IMR-90 (cell line): Measurements from ENCODE around the gene CFAP20. TPM values are rescaled to one million over a fixed set of nuclear protein-coding genes. Genes with fewer than 3 reads are reported as not detected.

Experiments
- ATAC-seq: fragments of 200-7000 bp; cut with Tn5 transposase; 2 replicates; pipeline ENCODE4 v1.9.1; 2020; ENCODE audit warnings: low read depth, mild to moderate bottlenecking, moderate library complexity
- BruUV-seq: library from RNA; stranded (reverse); fragments of 400-500 nt; replicated peaks from 2 replicates; lab custom pipeline; 2021; lab: Mats Ljungman, UMichigan
- CTCF ChIA-PET: fragments of 300-600 bp; formaldehyde crosslinking; extraction: SDS; loops from one replicate; lab custom pipeline; 2021; ENCODE audit warnings: antibody characterized with exemption; lab: Yijun Ruan, JAX
- POLR2A ChIA-PET: fragments of 300-600 bp; sonication (Branson Sonifier 250); formaldehyde crosslinking; loops from one replicate; lab custom pipeline; 2022; ENCODE audit warnings: antibody characterized with exemption; ENCODE audit not compliant: unreplicated experiment; lab: Charles Lee
- DNase-seq: peaks from one replicate; pipeline ENCODE4 v3.0.0; 2013
- H2AFZ ChIP-seq: replicated peaks from 2 replicates; pipeline ENCODE3; 2013; ENCODE audit warnings: low read length, mild to moderate bottlenecking; ENCODE audit not compliant: poor library complexity
- H2AK5ac ChIP-seq: 2 replicates; pipeline ENCODE4 v1.6.1; 2013; ENCODE audit warnings: low read depth, low read length, inconsistent platforms
- H2AK9ac ChIP-seq: replicated peaks from 2 replicates; pipeline ENCODE3; 2013; ENCODE audit warnings: mild to moderate bottlenecking, low read depth, low read length, moderate library complexity; ENCODE audit not compliant: poor library complexity
- H2BK120ac ChIP-seq: 2 replicates; pipeline ENCODE4 v1.6.1; 2013; ENCODE audit warnings: low read depth, low read length, inconsistent platforms
- H2BK15ac ChIP-seq: 3 replicates; pipeline ENCODE4 v1.6.1; 2013; ENCODE audit warnings: low read depth, low read length, inconsistent platforms
- H2BK20ac ChIP-seq: 2 replicates; pipeline ENCODE4 v1.6.1; 2013; ENCODE audit warnings: low read depth, mild to moderate bottlenecking, inconsistent platforms, low read length, moderate library complexity
- H2BK5ac ChIP-seq: 2 replicates; pipeline ENCODE4 v1.6.1; 2013; ENCODE audit warnings: mild to moderate bottlenecking, low read depth, low read length, inconsistent platforms; ENCODE audit not compliant: poor library complexity, severe bottlenecking
- H3K14ac ChIP-seq: replicated peaks from 2 replicates; pipeline ENCODE4 v1.6.1; 2013; ENCODE audit warnings: low read depth, low read length, inconsistent platforms
- H3K18ac ChIP-seq: 2 replicates; pipeline ENCODE4 v1.6.1; 2013; ENCODE audit warnings: low read depth, low read length, control low read depth
- H3K23ac ChIP-seq: 2 replicates; pipeline ENCODE4 v1.6.1; 2013; ENCODE audit warnings: low read depth, low read length, inconsistent platforms
- H3K27ac ChIP-seq: 2 replicates; pipeline ENCODE4 v1.5.1; 2013; ENCODE audit warnings: mild to moderate bottlenecking, control low read depth, low read length; ENCODE audit not compliant: insufficient read depth
- H3K27me3 ChIP-seq: 2 replicates; pipeline ENCODE4 v1.6.1; 2013; ENCODE audit warnings: low read length; ENCODE audit not compliant: control insufficient read depth, insufficient read depth
- H3K36me3 ChIP-seq: 2 replicates; pipeline ENCODE4 v1.6.1; 2013; ENCODE audit warnings: low read length, mixed read lengths; ENCODE audit not compliant: control insufficient read depth, insufficient read depth
- H3K4ac ChIP-seq: 2 replicates; pipeline ENCODE4 v1.6.1; 2013; ENCODE audit warnings: low read depth, low read length, inconsistent platforms
- H3K4me1 ChIP-seq: 2 replicates; pipeline ENCODE4 v1.6.1; 2013; ENCODE audit warnings: low read length, mixed read lengths; ENCODE audit not compliant: control insufficient read depth, insufficient read depth
- H3K4me2 ChIP-seq: 2 replicates; pipeline ENCODE4 v1.6.1; 2013; ENCODE audit warnings: low read depth, mild to moderate bottlenecking, control low read depth, low read length, moderate library complexity
- H3K4me3 ChIP-seq: 2 replicates; pipeline ENCODE4 v1.5.1; 2013; ENCODE audit warnings: low read depth, mild to moderate bottlenecking, control low read depth, low read length, moderate library complexity; ENCODE audit not compliant: insufficient read depth
- H3K56ac ChIP-seq: 2 replicates; pipeline ENCODE4 v1.6.1; 2013; ENCODE audit warnings: low read length, inconsistent platforms; ENCODE audit not compliant: insufficient read depth; ENCODE audit errors: extremely low read depth
- H3K79me1 ChIP-seq, 2 experiments: 2 replicates each; pipeline ENCODE4 v1.6.1; 2013; ENCODE audit warnings: low read length in 2 of 2, inconsistent platforms in 1 of 2, low read depth in 1 of 2
- H3K9ac ChIP-seq: 2 replicates; pipeline ENCODE4 v1.6.1; 2013; ENCODE audit warnings: low read depth, low read length, control low read depth
- H3K9me1 ChIP-seq: 2 replicates; pipeline ENCODE4 v1.6.1; 2013; ENCODE audit warnings: low read length, inconsistent platforms; ENCODE audit not compliant: insufficient read depth
- H3K9me3 ChIP-seq: 2 replicates; pipeline ENCODE4 v1.6.1; 2013; ENCODE audit warnings: low read length; ENCODE audit not compliant: control insufficient read depth, insufficient read depth
- H4K20me1 ChIP-seq: 2 replicates; pipeline ENCODE4 v1.6.1; 2013; ENCODE audit warnings: low read length, inconsistent platforms; ENCODE audit not compliant: insufficient read depth
- H4K5ac ChIP-seq: 2 replicates; pipeline ENCODE4 v1.6.1; 2013; ENCODE audit warnings: mild to moderate bottlenecking, low read depth, low read length, control low read depth
- H4K8ac ChIP-seq, 2 experiments: 2 replicates each; pipeline ENCODE4 v1.6.1; 2013; ENCODE audit warnings: low read depth in 2 of 2, low read length in 2 of 2, control low read depth in 1 of 2, inconsistent platforms in 1 of 2
- H4K91ac ChIP-seq: 2 replicates; pipeline ENCODE4 v1.6.1; 2013; ENCODE audit warnings: low read depth, low read length, inconsistent platforms; ENCODE audit not compliant: insufficient read depth
- MXI1 ChIP-seq: IDR thresholded peaks from 2 replicates; pipeline ENCODE4 v1.6.1; 2012; ENCODE audit warnings: low read depth, mild to moderate bottlenecking, low read length, moderate library complexity, borderline replicate concordance
- SMC3 ChIP-seq: fragments of 150-350 bp; IDR thresholded peaks from 2 replicates; pipeline ENCODE4 v1.6.1; 2016; ENCODE audit warnings: low read depth, mild to moderate bottlenecking, antibody characterized with exemption, low read length, moderate library complexity
- WGBS, 2 experiments: methylation state at CpG; one replicate each; pipeline versions ENCODE4 v1.1.5 to v1.1.7; 2013; ENCODE audit warnings: missing lambda C conversion rate in 2 of 2; ENCODE audit not compliant: insufficient read length in 1 of 2; ENCODE audit errors: extremely low coverage in 2 of 2; 5-methylcytosine and 5-hydroxymethylcytosine counted together
- dilution Hi-C: fragments of 300-500 bp; cut with HindIII; formaldehyde crosslinking; loops from one replicate; pipeline ENCODE4 v1.14.3; 2018; ENCODE audit warnings: low sequenced_read_pairs; ENCODE audit not compliant: unreplicated experiment
- in situ Hi-C: fragments of 300-500 bp; cut with MboI; formaldehyde crosslinking; loops from 3 replicates; pipeline ENCODE4 v1.14.3; 2019; ENCODE audit warnings: low sequenced_read_pairs, inconsistent platforms, mixed read lengths
- intact Hi-C: fragments of 100-400 bp; cut with micrococcal nuclease; formaldehyde crosslinking; loops from 2 replicates; pipeline ENCODE4 v1.10.0; 2022
- polyA plus RNA-seq, 3 experiments: library from polyadenylated mRNA; depleted of rRNA; stranded (reverse); fragments of >200 nt; gene quantifications; 2 replicates each; pipeline ENCODE4 v1.2.3, GENCODE V29; 2012; ENCODE audit warnings: low replicate concordance in 1 of 3
- total RNA-seq: library from RNA; depleted of rRNA; stranded (reverse); fragments of >200 nt; gene quantifications from 2 replicates; pipeline ENCODE4 v1.2.3, GENCODE V29; 2012
- TF ChIP-seq, protein P1 (sequence below): conservative IDR thresholded peaks from 2 replicates; pipeline ENCODE4 v1.5.1; 2012; ENCODE audit warnings: mild to moderate bottlenecking, low read depth, low read length, improper control_type of control experiment

Gene CFAP20
- total and polyA plus RNA-seq, 2 of the 4 experiments (the other 2 are of a cell fraction), result 39.1 to 54.0 TPM

DNA sequence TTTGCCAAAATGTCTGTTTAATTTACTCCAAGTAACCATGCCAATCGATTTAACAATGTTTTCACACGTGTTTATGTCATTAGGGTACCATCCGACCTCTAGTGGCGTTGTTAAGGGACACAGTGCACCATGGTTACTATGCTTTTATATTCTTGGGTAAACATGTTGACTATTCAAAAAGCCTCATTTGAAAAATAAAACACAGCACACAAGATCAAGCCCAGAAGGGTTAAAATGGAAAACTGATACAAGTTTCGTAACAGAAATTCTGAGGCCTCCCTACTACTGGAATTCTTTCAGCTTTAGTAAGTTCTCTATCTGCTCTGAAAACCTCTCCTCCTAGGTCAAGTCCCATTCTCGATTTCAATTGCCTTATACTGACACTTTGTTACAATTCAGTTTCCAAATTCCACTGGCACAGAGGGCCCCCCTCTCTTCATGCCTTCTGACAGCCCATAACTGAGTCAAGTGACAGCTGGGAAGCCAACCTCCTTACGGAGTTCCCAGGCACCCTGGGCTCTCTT lies 2.1 kb downstream of the CFAP20 start:
- Histone ChIP-seq H3K4ac (no peak overlapping the region), H4K5ac (no peak overlapping the region; the same call in 1 of the 2 replicates), H3K56ac (no peak overlapping the region), H2AK5ac (no peak overlapping the region), H4K20me1 (peaks cover 48% of the 10 kb centered on the region), H3K36me3 (no peaks in the 10 kb centered on the region), H3K4me3 (peak overlapping the region; percentile 38), H3K27me3 (no peaks in the 10 kb centered on the region), H4K8ac (no peak overlapping the region), H3K14ac (peak overlapping the region; percentile 30; the same call in 1 of the 2 replicates), H2BK20ac (no peak overlapping the region), H3K9me3 (0 out of 2 replicates have a peak, but pooled peaks cover 2% of the 10 kb centered on the region), H3K9ac (peak overlapping the region; percentile 85), H2BK5ac (peak overlapping the region; percentile 44), H2AFZ (no peak overlapping the region), H4K91ac (no peak overlapping the region), H3K23ac (peak overlapping the region; percentile 21; the same call in 1 of the 2 replicates), H2BK120ac (no peak overlapping the region), H3K27ac (peak overlapping the region; percentile 85), H3K9me1 (peaks cover 16% of the 10 kb centered on the region), H2BK15ac (no peak overlapping the region), H3K4me1 (peaks cover 16% of the 10 kb centered on the region), H2AK9ac (no peak overlapping the region), H3K18ac (peak overlapping the region; percentile 37), H3K79me1 (peaks cover 20 to 45% of the 10 kb centered on the region in 2 experiments), H3K4me2 (peak overlapping the region; percentile 99)
- dilution Hi-C loops (no loop called here), intact Hi-C loops (loop anchor here (5.0 kb wide), 1 partner anchor 390 kb away; the partner anchor contains the start of gene KATNB1), in situ Hi-C loops (loop anchor here (5.0 kb wide), 1 partner anchor 105 kb away; no protein-coding TSS in a partner anchor)
- no peak for ATAC-seq
- DNase-seq, result peak; percentile 43
- WGBS, 2 experiments, result 0% methylated on average over 3 of the region's 7 CpGs; no CpG with 5 or more reads in 1 of the 2 experiments
- no TSS peak for BruUV-seq
- TF ChIP-seq, protein P1, sequence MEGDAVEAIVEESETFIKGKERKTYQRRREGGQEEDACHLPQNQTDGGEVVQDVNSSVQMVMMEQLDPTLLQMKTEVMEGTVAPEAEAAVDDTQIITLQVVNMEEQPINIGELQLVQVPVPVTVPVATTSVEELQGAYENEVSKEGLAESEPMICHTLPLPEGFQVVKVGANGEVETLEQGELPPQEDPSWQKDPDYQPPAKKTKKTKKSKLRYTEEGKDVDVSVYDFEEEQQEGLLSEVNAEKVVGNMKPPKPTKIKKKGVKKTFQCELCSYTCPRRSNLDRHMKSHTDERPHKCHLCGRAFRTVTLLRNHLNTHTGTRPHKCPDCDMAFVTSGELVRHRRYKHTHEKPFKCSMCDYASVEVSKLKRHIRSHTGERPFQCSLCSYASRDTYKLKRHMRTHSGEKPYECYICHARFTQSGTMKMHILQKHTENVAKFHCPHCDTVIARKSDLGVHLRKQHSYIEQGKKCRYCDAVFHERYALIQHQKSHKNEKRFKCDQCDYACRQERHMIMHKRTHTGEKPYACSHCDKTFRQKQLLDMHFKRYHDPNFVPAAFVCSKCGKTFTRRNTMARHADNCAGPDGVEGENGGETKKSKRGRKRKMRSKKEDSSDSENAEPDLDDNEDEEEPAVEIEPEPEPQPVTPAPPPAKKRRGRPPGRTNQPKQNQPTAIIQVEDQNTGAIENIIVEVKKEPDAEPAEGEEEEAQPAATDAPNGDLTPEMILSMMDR, result peak; percentile 38
- TF ChIP-seq MXI1, result 0 out of 2 replicates have a peak, but pooled peaks have one; percentile 27
- no peak for TF ChIP-seq SMC3
- CTCF ChIA-PET, result interaction anchor here (0.6 to 1.2 kb wide), 6 partner anchors 8 to 545 kb away, joined by 3 to 4 read pairs (median 3); partner anchors contain the start of gene USB1
- POLR2A ChIA-PET, result no interaction called here
